Gastrocnemius medialis (tissue), 4 donors: ENCODE results near the gene COL20A1. TPM values are rescaled to one million over a fixed set of nuclear protein-coding genes. Genes with fewer than 3 reads are reported as not detected.

Experiments used
- ATAC-seq, 2 donors: fragments of 150-250 bp; one replicate each; pipeline ENCODE4 v1.9.1; 2016
- DNase-seq, 2 donors: peaks; one replicate each; pipeline ENCODE4 v3.0.0-alpha.2; 2019
- H3K27ac ChIP-seq, 4 donors: fragments of 200-600 bp; sonication (generic); 1 replicate in 1 of 4; 2 replicates in 3 of 4; pipeline ENCODE4 v1.5.1; 2016 to 2018; ENCODE audit warnings: mild to moderate bottlenecking in 2 of 4, moderate library complexity in 1 of 4
- H3K27me3 ChIP-seq, 3 donors: fragments of 200-600 bp; sonication (generic) in 2 of 3; 1 replicate in 1 of 3; 2 replicates in 2 of 3; pipeline versions ENCODE4 v1.5.1 to v1.6.0; 2016 to 2019; ENCODE audit warnings: mild to moderate bottlenecking in 1 of 3, moderate library complexity in 1 of 3
- H3K36me3 ChIP-seq, 2 donors: fragments of 200-600 bp; sonication (generic) in 1 of 2; one replicate each; pipeline ENCODE4 v1.5.1; 2017 to 2018
- H3K4me1 ChIP-seq, 2 donors: fragments of 200-600 bp; sonication (generic) in 1 of 2; one replicate each; pipeline ENCODE4 v1.5.1; 2016 to 2017; ENCODE audit warnings: mild to moderate bottlenecking in 2 of 2
- H3K4me3 ChIP-seq, 4 donors: fragments of 200-600 bp; sonication (generic) in 3 of 4; 1 replicate in 1 of 4; 2 replicates in 3 of 4; pipeline ENCODE4 v1.5.1; 2016 to 2019; ENCODE audit warnings: mild to moderate bottlenecking in 2 of 4
- H3K9me3 ChIP-seq, 3 donors: fragments of 200-600 bp; sonication (generic) in 2 of 3; 1 replicate in 1 of 3; 2 replicates in 2 of 3; pipeline ENCODE4 v1.5.1; 2016 to 2019
- CTCF ChIP-seq, 5 experiments: fragments of 450-650 bp in 3 of 5; fragments of 200-600 bp in 2 of 5; sonication (generic) in 2 of 5; IDR thresholded peaks in 4 of 5; conservative IDR thresholded peaks in 1 of 5; 1 replicate in 4 of 5; 2 replicates in 1 of 5; pipeline ENCODE4 v1.5.1; 2016 to 2019; ENCODE audit warnings: antibody characterized with exemption in 5 of 5, mild to moderate bottlenecking in 3 of 5, moderate library complexity in 3 of 5
- POLR2A ChIP-seq, 2 donors: fragments of 450-650 bp; IDR thresholded peaks; one replicate each; pipeline ENCODE4 v1.6.1; 2017; ENCODE audit warnings: antibody characterized with exemption in 2 of 2, mild to moderate bottlenecking in 2 of 2, moderate library complexity in 2 of 2
- in situ Hi-C, 4 donors: fragments of 200-750 bp; cut with MboI; loops; one replicate each; pipeline versions ENCODE4 v1.15.0 to v1.8.0; 2017; ENCODE audit warnings: low sequenced_read_pairs in 4 of 4
- intact Hi-C: fragments of 100-400 bp; cut with DNase I; formaldehyde crosslinking; loops from one replicate; pipeline ENCODE4 v1.15.1; 2023; ENCODE audit warnings: low total_unique reads
- total RNA-seq, 4 donors: library from RNA; depleted of rRNA; stranded (reverse); fragments of >200 nt; gene quantifications; one replicate each; pipeline versions ENCODE4 v1.1.0 to v1.2.3, GENCODE V29; 2016

The COL20A1 gene
- total RNA-seq, 4 donors from 2014 or later, result 0.23 TPM; not detected in 3

- TF ChIP-seq POLR2A (IDR thresholded peaks at IDR 0.05), result no peak
- no peak for TF ChIP-seq CTCF (IDR thresholded peaks at IDR 0.05 in 4 of 5, conservative IDR thresholded peaks at IDR 0.05 in 1 of 5)
- no peak for DNase-seq
- H3K27me3 ChIP-seq, result peaks cover 23 to 29% (median 26%) of the 10 kb centered on the region in 3 donors
- intact Hi-C loops, result no loop called here
- no peaks in the 10 kb centered on the region for H3K36me3 ChIP-seq
- in situ Hi-C loops, result no loop called here
- H3K27ac ChIP-seq, result no peak overlapping the region
- no peaks in the 10 kb centered on the region for H3K9me3 ChIP-seq
- H3K4me1 ChIP-seq, result no peaks in the 10 kb centered on the region
- ATAC-seq, result no peak
- no peak overlapping the region for H3K4me3 ChIP-seq
Measured at GRCh38 chr20:63356931-63357879, 64.2 kb downstream of the COL20A1 start.

GRCh38 chr20:63357921-63358905 lies 65.2 kb downstream of the COL20A1 start:
- no peak overlapping the region for H3K4me3 ChIP-seq
- H3K4me1 ChIP-seq, result no peaks in the 10 kb centered on the region
- no peaks in the 10 kb centered on the region for H3K9me3 ChIP-seq
- intact Hi-C loops, result no loop called here
- H3K27ac ChIP-seq, result no peak overlapping the region
- peaks cover 18 to 25% (median 18%) of the 10 kb centered on the region in 3 donors for H3K27me3 ChIP-seq
- in situ Hi-C loops, result no loop called here
- TF ChIP-seq POLR2A (IDR thresholded peaks at IDR 0.05) (no peak), CTCF (IDR thresholded peaks at IDR 0.05 in 4 of 5, conservative IDR thresholded peaks at IDR 0.05 in 1 of 5) (no peak)
- no peak for ATAC-seq
- no peak for DNase-seq
- no peaks in the 10 kb centered on the region for H3K36me3 ChIP-seq

- Histone ChIP-seq H3K4me1 (no peaks in the 10 kb centered on the region), H3K27ac (no peak overlapping the region), H3K9me3 (no peaks in the 10 kb centered on the region), H3K27me3 (peaks cover 18 to 28% (median 25%) of the 10 kb centered on the region in 3 donors), H3K4me3 (no peak overlapping the region), H3K36me3 (no peaks in the 10 kb centered on the region)
- ATAC-seq (no peak), DNase-seq (no peak)
- TF ChIP-seq POLR2A (IDR thresholded peaks at IDR 0.05), result no peak
- TF ChIP-seq CTCF (IDR thresholded peaks at IDR 0.05 in 4 of 5, conservative IDR thresholded peaks at IDR 0.05 in 1 of 5), result no peak
- intact Hi-C loops (no loop called here), in situ Hi-C loops (no loop called here)
Measured at GRCh38 chr20:63359164-63359934, 66.4 kb downstream of the COL20A1 start.
